K562 (cell line): ENCODE measurements around the gene MDH2.
"Not testable (repeated sequence)": the region's sequence is repeated elsewhere in the genome, so short reads cannot be mapped to it uniquely, and the experiment has no call there.

Experiments
- ZNF318 ChIP-seq, 2 experiments: fragments of 450-650 bp; IDR thresholded peaks; 2 replicates each; pipeline ENCODE4 v1.6.1; 2016; ENCODE audit warnings: mild to moderate bottlenecking in 2 of 2, borderline replicate concordance in 1 of 2, low read depth in 1 of 2, moderate library complexity in 1 of 2
- ZNF445 ChIP-seq: fragments of 250-450 bp; sonication (Bioruptor Pico); IDR thresholded peaks from 2 replicates; pipeline ENCODE4 v1.4.0; 2020; ENCODE audit warnings: low read depth, mild to moderate bottlenecking, moderate library complexity

GRCh38 chr7:76084115-76084514 is 36.2 kb downstream of the MDH2 start:
- TF ChIP-seq ZNF318 (IDR thresholded peaks at IDR 0.05; ENCODE audit: borderline replicate concordance in 1 of 2, low read depth in 1 of 2); ZNF445 (CRISPR knock-in tag): not testable (repeated sequence)
